SKM-1 (cell line): Measurements from ENCODE around the gene SEC14L1.
"Not testable (repeated sequence)": the region's sequence is repeated elsewhere in the genome, so short reads cannot be mapped to it uniquely, and the experiment has no call there.

Experiments
- DNase-seq: peaks from one replicate; lab custom pipeline; 2025; ENCODE audit not compliant: unreplicated experiment; lab: John Stamatoyannopoulos, UW

SEC14L1 gene

DNA sequence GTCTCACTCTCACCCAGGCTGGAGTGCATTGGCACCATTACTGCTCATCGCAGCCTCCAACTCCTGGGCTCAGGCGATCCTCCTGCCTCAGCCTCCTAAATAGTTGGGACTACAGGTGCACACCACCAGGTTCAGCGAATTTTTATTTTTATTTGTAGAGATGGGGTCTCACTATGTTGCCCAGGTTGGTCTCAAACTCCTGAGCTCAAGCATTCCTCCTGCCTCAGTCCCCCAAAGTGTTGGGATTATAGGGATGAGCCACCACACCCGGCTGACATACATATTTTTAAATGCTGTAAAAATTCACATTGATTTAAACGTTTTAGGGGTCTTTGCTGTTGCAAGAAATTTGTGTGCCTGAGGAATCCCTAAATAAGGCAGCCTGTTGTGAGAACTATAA lies 24.8 kb upstream of the SEC14L1 start:
- no peak for DNase-seq

DNA sequence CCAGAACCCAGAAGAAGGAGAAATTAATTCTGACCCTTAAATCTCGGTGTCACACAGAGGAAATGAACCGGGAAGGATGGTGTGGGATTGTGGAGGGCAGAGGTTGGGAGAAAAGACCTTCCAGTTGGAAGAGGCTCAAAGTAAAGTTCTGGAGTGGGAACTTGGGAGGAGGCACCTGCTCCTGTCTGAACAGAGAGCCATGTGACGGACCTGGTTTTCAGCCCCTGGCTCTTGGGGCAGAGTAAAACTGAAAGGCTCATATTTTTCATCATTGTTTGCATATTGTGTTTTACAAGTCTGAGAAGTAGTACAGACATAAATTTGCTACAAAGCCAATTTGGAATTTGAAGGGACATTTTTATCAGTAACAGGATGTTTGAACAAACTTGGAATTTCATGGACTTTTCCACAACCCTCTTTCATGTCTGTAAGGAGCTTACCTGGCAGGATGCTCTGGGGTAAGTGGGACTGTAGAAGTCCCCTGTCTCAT lies 24.4 kb upstream of the SEC14L1 start:
- no peak for DNase-seq

DNA sequence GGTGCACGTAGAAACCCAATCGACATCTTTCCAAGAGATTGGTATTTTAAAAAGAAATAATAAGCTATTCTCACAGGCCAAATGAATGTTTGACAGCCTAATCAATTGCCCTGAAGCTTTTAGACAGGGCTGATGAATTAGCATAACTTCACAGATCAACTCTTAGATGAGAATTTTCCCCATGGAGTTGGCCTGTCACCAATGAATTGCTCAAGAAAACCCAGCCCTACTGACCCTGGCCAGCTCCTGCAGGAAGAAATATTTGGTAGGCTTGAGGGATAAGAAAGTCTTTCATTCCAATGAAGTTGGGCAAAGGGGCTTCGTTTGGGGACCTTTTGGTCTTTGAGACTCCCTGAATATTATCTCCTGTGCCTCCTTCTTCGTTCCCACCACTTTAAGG lies 23.4 kb upstream of the SEC14L1 start:
- DNase-seq: no peak

DNA sequence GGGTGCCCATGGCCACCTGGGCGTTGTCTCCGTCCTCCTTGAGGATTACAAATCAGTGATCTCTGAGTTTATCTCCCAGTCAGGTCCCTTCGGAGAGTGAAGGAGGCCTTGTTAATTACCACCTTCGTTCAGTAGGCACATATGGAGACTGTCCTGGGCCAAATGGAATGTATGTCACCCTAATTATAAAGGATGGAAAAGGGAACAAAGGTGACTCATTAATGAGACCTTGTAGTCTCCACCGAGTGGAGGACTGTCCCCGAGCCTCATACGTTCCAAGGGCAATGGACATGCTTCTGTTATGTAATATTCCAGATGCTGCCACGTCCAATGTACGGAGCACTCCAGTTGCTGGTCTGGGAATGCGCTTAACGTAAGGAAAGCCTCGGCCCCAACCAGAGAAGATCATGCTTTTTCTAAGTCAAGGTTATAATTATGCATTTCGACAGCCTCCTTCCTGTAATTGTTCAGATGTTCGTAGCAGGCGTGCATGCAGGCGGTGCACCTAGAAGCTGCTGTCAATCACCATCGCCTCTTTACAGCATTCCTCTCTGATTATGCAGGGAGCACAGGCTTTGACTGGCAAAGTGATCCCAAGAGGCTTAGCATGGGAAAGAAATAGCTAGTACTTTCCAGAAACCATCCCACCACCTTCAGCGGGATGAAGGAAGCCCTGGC lies 22.4 kb upstream of the SEC14L1 start:
- DNase-seq: no peak

DNA sequence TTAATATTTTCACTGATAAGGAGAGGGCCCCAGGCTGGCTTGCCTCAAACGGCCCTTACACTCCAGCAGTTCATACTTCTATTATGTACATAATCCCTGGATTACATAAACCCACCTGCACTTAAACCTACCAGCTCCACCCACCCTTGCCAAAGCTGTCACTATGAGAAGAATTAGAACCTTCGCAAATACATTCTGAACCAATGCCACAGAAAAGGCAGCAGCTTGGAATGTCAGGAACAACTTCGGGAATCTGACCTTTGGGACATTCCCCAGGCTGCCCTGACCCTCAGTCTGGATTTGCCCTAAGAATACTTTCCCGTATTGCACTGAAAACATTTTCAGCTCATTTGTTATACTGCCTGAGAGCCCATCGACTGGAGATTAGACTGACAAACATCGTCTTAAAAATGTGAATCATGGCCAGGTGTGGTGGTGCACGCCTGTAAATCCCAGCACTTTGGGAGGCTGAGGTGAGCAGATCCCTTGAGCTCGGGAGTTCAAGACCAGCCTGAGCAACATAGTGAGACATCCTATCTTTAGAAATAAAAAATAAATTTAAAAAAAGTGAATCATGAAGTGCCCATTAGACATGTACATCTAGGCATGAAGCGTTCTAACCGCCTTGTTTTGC lies 21.0 kb upstream of the SEC14L1 start:
- DNase-seq: no peak

DNA sequence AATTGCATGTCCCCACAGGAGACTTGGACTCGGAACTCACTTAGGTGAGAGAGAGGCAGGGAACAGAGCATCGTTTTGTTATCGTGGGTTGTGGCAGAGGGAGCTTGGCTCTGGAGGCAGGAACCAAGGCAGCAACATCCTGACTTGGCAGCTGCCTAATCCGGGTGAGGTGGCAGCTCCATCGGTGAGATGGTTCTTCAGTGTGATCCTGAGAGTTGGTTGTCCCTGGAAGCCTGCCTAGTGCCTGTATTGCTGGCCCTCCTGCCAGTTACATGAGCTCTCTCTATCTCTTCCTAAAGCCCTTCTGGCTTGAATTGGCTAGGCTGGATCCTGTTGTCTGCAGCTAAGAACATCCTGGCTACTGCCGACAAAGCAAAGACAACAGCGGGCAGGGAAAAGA lies 19.9 kb upstream of the SEC14L1 start:
- no peak for DNase-seq

DNA sequence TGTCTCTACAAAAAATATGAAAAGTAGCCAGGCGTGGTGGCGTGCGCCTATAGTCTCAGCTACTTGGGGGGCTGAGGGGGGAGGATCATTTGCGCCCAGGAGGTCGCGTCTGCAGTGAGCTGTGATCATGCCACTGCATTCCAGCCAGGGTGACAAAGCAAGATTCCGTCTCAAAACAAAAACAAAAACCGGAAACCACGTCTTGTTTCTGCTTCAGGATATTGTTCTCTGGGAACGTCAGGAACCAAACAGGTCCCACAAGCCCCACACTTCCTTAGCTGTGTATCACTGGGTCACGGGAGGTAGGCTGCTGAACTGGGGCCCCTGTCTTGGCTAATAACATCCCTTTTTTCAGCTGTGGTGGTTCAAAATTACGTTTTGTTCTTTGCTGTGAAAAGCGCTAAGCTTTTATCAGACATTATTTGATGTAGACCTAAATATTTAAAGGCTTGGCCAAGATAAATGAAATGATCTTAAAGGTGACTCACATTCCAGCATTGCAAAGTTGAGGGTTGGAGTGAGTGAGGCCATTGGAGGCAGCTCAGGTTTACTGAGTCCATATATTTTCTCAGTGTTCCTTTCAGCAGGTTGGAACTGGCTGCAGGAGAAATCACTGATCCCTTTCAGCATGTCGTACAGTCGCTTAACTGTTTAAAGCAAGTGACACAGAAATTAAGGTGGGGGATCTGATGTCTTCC lies 16.4 kb upstream of the SEC14L1 start:
- DNase-seq: no peak

DNA sequence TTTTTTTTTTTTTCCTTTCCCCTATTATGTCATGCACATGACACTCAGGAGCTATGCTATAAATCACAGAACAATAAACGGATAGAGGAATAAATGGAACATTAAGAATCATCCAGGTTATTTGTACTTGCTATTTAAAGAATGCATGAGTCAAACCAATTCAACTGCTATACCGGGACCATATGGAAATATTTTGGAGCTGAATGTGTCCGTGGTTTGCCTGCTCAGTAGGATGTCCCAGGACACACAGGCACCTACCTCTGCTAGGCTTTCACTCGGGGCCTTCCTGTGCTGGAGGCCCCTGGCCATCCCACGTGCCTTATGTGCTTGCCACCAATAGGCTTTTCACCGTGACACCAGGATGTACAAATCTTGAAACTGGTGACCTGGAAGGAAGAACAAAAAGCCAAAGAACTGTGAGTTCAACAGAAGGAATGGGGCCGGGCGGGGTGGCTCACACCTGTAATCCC lies 15.3 kb upstream of the SEC14L1 start:
- no peak for DNase-seq

DNA sequence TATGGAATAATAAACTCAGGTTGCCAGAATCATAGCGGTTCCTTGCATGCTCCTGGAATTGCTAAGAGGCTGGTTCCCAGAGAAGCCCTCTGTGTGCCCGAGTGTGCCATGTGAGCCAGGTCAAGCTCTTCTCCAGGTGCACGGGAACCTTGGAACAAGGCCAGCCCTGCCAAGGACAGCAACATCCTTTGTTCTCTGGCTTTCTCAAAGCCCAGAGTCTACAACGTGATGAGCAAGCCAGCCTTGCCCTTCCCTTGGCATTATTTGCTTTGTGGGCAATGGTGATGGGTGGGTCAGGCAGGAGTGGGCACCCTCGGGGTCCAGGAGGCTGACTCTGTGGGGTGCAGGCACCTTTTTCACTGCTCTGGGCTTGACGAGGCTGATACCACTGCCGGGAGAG lies 14.2 kb upstream of the SEC14L1 start:
- DNase-seq: no peak

DNA sequence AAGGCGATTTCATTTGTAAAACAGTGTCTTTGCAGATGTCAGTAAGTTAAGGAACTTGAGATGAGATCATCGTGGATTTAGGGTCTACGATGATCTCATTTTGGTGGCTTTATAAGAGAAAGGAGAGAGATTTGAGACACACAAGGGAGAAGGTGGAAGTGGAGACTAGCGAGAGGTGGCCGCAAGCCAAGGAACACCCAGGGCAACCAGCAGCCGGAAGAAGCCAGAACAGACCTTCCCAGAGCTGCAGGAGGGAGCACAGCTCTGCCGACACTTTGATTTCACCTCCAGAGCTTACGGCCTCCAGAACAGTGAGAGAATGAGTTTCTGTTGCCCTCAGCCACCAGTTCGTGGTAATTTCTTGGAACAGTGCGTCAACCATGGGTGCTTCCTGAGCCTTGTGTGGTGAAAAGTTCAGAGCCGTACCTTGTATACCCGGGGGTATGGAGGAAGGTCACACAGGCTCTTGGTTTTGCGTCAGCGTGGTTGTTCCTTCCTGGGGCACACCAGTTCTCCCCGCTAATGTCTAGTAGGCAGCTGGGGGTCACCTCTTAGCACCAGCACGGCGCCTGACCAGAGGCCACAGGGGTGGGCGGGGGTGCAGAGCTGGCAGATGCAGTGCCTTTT lies 12.9 kb upstream of the SEC14L1 start:
- no peak for DNase-seq

DNA sequence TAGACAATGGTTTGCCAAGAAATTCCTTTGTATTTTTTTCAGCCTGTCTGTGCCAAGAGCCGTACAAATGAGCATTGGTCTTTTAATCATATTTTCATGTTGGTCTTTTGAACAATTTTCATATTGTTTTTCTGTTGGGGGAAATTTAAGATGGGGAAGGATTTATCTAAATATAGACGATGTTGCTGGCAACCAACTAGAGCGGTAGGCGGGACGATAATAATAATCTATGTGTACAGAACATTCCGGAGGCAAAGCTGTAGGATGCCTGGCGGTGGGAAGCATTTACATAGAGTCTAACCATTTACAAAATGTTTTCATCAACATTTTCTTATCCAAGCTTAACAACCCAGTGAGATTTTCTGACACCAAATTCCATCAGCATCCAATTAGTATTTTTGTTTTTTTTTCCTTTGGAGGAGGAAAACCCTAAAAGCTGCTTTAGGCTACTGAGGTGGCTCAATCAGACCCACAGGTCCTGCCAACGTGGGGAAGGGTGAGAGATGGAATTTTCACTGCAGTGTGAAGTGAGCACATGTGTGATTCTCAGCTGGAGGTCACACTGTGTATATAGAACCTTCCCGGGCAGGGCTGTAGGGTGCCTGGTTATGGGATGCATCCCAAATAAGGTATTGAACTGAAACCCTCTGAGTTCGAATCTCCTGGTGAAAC lies 11.7 kb upstream of the SEC14L1 start:
- DNase-seq: no peak

DNA sequence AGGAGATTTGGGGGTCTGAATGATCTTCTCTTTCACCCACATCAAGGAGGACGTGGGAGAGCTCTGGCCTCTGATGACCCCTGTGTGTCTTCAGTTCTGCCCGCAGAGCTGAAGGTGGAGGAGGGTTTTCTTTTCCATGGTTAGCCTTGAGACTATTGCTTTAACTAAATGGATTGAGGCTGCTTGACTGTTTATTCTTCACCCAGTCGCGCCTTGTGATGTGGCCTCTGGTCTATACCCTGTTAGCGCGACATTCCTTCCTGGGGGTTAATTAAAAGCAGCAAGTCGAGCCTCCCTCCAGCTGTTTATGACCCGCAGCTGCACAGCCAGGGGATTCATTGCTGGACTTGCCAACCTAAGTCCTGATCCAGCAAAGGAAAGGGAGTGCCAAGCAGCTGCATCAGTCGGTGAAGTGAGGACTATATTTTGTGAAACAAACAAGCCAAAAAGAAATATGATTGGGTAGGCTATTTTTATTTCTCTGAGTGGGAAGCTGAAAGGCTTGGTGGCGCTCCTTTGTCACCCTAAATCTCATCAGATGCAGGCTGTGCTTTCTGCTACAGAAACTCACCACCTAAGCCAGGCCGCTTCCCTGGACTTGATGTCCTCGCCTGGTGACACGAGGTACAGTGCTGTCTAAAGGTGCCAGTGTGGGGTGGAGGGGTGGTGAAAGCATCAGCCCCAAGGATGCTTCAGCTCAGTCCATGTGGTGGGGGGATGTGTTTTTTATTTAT lies 11.0 kb upstream of the SEC14L1 start:
- DNase-seq: no peak

DNA sequence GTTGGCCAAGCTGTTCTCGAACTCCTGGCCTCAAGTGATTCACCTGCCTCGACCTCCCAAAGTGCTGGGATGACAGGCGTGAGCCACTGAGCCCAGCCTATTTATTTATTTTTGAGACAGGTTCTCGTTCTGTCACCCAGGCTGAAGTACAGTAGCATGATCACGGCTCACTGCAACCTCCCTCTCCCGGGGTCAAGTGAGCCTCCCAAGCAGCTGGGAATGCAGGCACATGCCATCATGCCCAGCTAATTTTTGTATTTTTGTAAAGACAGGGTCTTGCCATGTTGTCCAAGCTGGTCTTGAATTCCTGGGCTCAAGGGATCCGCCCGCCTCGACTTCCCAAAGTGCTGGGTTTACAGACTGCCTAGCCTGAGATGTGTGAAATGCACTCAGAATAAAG lies 10.2 kb upstream of the SEC14L1 start:
- no peak for DNase-seq

DNA sequence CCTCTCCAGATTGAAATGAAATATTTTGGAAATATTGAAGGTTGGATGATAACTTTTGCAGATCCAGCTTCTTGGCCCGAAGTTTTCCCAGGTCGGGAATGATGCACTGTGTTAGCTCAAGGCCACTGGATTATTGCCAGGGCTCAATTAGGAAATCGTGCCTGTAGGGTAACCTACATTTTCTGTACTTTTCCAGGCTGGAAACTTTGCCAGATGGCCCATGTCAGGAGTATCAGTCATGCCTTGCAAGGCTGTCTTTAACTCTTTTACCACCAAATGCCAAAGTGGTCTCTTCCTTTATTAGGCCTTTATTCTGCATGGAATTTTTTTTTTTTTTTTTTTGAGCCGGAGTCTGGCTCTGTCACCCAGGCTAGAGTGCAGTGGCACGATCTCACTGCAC lies 8.9 kb upstream of the SEC14L1 start:
- no peak for DNase-seq

DNA sequence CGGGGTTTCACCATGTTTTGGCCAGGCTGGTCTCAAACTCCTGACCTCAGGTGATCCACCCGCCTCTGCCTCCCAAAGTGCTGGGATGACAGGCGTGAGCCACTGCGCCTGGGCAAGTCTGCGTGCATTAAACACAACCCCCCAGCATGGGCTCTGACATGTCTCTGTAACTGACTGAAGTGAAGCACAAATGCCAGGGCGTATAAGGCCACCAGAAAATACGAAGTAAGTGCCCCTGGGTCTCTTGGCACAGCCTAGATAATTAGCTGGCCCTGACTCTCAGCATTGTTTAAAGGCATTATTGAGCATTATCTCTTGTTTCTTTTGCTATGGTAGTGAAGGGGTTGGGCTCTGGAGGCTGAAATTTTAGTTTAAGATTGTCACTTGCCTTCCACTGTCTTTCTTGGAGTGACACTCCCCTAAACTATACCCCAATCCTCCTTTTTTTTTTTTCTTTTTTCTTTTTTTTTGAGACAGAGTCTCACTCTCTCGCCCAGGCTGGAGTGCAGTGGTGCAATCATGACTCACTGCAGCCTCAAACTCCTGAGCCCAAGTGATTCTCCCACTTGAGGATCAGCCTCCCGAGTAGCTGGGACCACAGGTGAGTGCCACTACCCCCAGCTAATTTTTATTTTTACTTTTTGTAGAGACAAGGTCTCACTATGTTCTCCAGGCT lies 8.2 kb upstream of the SEC14L1 start:
- no peak for DNase-seq

DNA sequence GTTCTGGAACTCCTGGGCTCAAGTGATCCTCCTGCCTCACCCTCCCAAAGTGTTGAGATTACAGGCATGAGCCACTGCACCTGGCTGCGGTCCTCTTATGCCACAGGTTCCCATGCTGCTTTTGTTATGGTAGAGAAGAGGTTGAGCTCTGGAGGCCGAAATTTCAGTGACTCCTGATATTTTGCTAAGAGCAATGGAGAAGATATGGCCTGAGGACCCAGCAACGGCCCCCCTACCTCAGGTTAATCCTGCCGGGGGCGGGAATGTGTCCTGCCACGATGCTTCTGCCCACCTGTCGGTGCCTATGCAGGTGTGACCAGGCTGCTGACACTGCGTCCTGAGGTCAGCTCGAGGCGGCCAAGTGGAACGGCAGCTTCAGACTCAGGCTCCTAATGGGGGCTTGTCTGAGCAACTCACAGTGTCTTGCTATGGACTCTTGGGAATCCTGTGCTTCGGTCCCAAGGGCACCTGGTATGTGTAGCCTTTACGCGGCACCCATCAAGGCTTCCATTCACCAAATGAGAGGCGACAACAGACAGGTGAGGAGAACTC lies 7.6 kb upstream of the SEC14L1 start:
- DNase-seq: no peak

DNA sequence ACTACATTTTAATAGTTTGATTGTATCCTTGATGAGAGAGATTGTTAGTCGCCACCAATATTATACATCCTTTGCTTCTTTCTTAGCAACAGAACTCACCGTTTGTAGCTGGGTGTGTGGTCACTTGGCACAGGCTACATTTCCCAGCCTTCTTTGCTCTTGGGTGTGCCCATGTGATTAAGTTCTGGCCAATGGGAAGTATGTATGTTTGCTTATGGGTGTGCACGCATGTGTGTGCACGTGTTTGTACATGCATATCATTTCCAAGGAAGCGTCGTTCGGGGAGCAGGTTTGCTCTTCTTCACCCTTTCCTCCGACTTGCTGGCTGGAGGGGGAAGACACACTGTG lies 4.4 kb upstream of the SEC14L1 start:
- no peak for DNase-seq

DNA sequence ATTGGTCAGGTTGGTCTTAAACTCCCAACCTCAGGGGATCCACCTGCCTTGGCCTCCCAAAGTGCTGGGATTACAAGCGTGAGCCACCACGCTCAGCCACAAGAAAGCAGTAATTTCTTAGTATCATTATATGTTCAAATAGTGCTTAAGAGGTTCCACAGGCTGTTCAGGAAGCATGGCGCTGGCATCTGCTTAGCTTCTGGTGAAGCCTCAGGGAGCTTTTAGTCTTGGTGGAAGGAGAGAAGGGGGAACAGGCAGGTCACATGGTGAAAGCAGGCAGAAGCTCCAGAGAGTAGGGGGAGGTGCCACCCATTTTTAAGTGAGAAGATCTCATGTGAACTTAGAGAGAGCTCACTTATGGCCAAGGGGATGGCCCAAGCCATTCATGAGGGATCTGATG lies 3.7 kb upstream of the SEC14L1 start:
- DNase-seq: no peak

DNA sequence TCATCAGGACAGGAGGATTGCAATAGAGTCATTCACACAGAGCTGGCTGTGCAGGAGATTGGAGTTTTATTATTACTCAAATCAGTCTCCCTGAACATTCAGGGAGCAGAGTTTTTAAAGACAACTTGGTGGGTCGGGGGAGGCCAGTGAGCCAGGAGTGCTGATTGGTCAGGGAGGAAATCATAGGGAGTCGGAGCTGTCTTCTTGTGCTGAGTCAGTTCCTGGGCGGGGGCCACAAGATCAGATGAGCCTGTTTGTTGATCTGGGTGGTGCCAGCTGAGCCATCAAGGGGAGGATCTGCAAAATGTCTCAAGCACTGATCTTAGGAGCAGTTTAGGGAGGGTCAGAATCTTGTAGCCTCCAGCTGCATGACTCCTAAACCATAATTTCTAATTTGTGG lies 2.9 kb upstream of the SEC14L1 start:
- not testable (repeated sequence) for DNase-seq
